ENCODE results near the gene TRIM4. TPM values are rescaled to one million over a fixed set of nuclear protein-coding genes. Genes with fewer than 3 reads are reported as not detected.

Gene TRIM4
- total RNA-seq, 1 experiment from 2014 or later: 6.9 TPM

DNA sequence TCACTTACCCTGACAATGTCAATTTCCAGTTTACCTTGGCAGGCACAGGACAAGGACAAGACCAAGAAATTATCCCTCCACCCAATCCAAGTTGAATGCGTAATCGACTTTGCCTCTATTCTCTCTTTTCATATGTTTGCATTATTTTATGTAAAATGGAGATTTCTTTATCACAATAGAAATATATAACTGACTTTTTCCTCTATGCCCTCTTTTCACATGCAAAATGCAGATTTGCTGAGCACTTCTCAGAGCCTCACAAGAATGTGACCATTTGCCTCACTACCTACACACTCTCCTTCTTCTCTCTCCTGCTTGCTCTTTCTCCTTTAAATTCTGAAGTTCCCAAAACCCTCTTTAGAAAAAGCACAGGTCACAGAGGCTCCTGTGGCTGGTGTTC lies 76.4 kb downstream of the TRIM4 start:
- no peak for DNase-seq
- TF ChIP-seq CTCF (conservative IDR thresholded peaks at IDR 0.05): no peak
- Histone ChIP-seq H2BK15ac (ENCODE audit: low read depth, low read length) (no peak overlapping the region), H3K18ac (ENCODE audit: insufficient read length, low read depth, low read length) (no peak overlapping the region), H2AFZ (ENCODE audit: low read length) (no peak overlapping the region), H4K91ac (ENCODE audit: insufficient read length, low read depth, low read length) (no peak overlapping the region), H3K9me3 (ENCODE audit: control insufficient read depth, low read depth, low read length) (no peaks in the 10 kb centered on the region), H2BK12ac (ENCODE audit: insufficient read length, low read depth, low read length) (no peak overlapping the region), H3K4me2 (ENCODE audit: insufficient read depth, insufficient read length, low read length) (no peak overlapping the region), H3K4ac (ENCODE audit: low read depth, low read length) (no peak overlapping the region), H2BK5ac (ENCODE audit: insufficient read length, low read length) (no peak overlapping the region), H3K56ac (ENCODE audit: insufficient read length, low read depth, low read length) (no peak overlapping the region), H3K14ac (ENCODE audit: insufficient read depth, low read length) (no peak overlapping the region), H3K23me2 (ENCODE audit: insufficient read length, low read depth, low read length, poor library complexity, severe bottlenecking) (no peaks in the 10 kb centered on the region), H3K4me1 (ENCODE audit: insufficient read depth, low read length) (peaks cover 15% of the 10 kb centered on the region; the same call in 1 of the 2 replicates), H4K8ac (replicated peaks; ENCODE audit: insufficient read length, low read depth, low read length) (no peak overlapping the region), H2BK20ac (ENCODE audit: low read depth, low read length, poor library complexity, severe bottlenecking) (no peak overlapping the region), H3K27ac (ENCODE audit: insufficient read length, low read depth, low read length) (peak overlapping the region; percentile 16), H4K20me1 (ENCODE audit: control insufficient read depth, insufficient read depth, insufficient read length) (no peaks in the 10 kb centered on the region), H3K27me3 (ENCODE audit: insufficient read depth, low read length) (no peaks in the 10 kb centered on the region), H3K23ac (ENCODE audit: insufficient read length, low read depth, low read length) (no peak overlapping the region), H4K5ac (ENCODE audit: insufficient read length, low read depth, low read length) (no peak overlapping the region), H2AK5ac (ENCODE audit: insufficient read length, low read length) (no peak overlapping the region), H3K79me1 (ENCODE audit: insufficient read depth, low read depth, low read length, poor library complexity, severe bottlenecking) (no peaks in the 10 kb centered on the region), H3K9ac (ENCODE audit: extremely low read depth, insufficient read length, low read length) (no peak overlapping the region), H3T11ph (ENCODE audit: low read length) (no peak overlapping the region), H2BK120ac (ENCODE audit: low read depth, low read length, poor library complexity, severe bottlenecking) (no peak overlapping the region), H3K79me2 (ENCODE audit: insufficient read depth, low read length) (no peaks in the 10 kb centered on the region)
- Mint-ChIP-seq H3K4me3 (peak overlapping the region in 1 of 2 experiments; percentile 5; a peak in 1 of 5 replicates), H3K27ac (peak overlapping the region in 2 of 3 experiments; percentile 51 to 94; a peak in 5 of 7 replicates), H3K4me1 (peaks cover 50 to 55% of the 10 kb centered on the region in 2 experiments), H3K9me3 (no peaks in the 10 kb centered on the region), H3K27me3 (ENCODE audit: low read depth) (no peaks in the 10 kb centered on the region; the same call in 1 of the 2 replicates), H3K36me3 (ENCODE audit: insufficient read depth in 1 of 3, low read depth in 3 of 3) (no peaks in the 10 kb centered on the region; a peak in 1 of 7 replicates)
- no CpG with 5 or more reads among the region's 2 CpGs for WGBS (ENCODE audit: extremely low coverage, insufficient read length, low lambda C conversion rate)

Other genes starting within 250 kb of the TRIM4 start
- gene CYP3A5, start 239.5 kb downstream of the TRIM4 start, total RNA-seq (2021): 0.22 TPM in 1 of 2 replicates, not detected in the other
- gene CYP3A7, start 184.3 kb downstream of the TRIM4 start, total RNA-seq (2021): not detected in 2 replicates
- gene CYP3A4, start 135.3 kb downstream of the TRIM4 start, total RNA-seq (2021): not detected in 2 replicates
- gene CYP3A43, start 91.5 kb downstream of the TRIM4 start, total RNA-seq (2021): not detected in 2 replicates
- gene OR2AE1, start 42.5 kb downstream of the TRIM4 start, total RNA-seq (2021): not detected in 2 replicates
- gene GJC3, start 10.1 kb upstream of the TRIM4 start, total RNA-seq (2021): 1.4 and 2.3 TPM in 2 replicates
- 0.24 TPM in 1 of 2 replicates, not detected in the other for gene AZGP1, start 56.5 kb upstream of the TRIM4 start, total RNA-seq (2021)
- gene ZKSCAN1, start 96.1 kb upstream of the TRIM4 start, total RNA-seq (2021): 28.2 and 29.8 TPM in 2 replicates
- 23.5 and 24.3 TPM in 2 replicates for gene ZSCAN21, start 130.2 kb upstream of the TRIM4 start, total RNA-seq (2021)
- 60.4 and 62.8 TPM in 2 replicates for gene ZNF3, start 162.2 kb upstream of the TRIM4 start, total RNA-seq (2021)
- 140 and 144 TPM in 2 replicates for gene COPS6, start 169.4 kb upstream of the TRIM4 start, total RNA-seq (2021)
- 387 and 390 TPM in 2 replicates for gene MCM7, start 181.9 kb upstream of the TRIM4 start, total RNA-seq (2021)
- gene AP4M1, start 182.1 kb upstream of the TRIM4 start, total RNA-seq (2021): 18.8 and 20.2 TPM in 2 replicates
- gene TAF6, start 199.8 kb upstream of the TRIM4 start, total RNA-seq (2021): 87.1 and 88.9 TPM in 2 replicates
- gene CNPY4, start 200.1 kb upstream of the TRIM4 start, total RNA-seq (2021): 10.4 and 12.3 TPM in 2 replicates
- 1.6 and 1.9 TPM in 2 replicates for gene MBLAC1, start 207.4 kb upstream of the TRIM4 start, total RNA-seq (2021)
- 164 and 179 TPM in 2 replicates for gene LAMTOR4, start 229.4 kb upstream of the TRIM4 start, total RNA-seq (2021)
- gene TRAPPC14, start 239.2 kb upstream of the TRIM4 start, total RNA-seq (2021): 31.8 and 32.8 TPM in 2 replicates
- gene GAL3ST4, start 249.1 kb upstream of the TRIM4 start, total RNA-seq (2021): 6.0 and 7.0 TPM in 2 replicates